GM19239 (cell line): ENCODE results near the gene POU2AF1.
"Not testable (repeated sequence)": the region's sequence is repeated elsewhere in the genome, so short reads cannot be mapped to it uniquely, and the experiment has no call there.

Source experiments
- DNase-seq: peaks from one replicate; pipeline ENCODE4 v3.0.0; 2011; ENCODE audit warnings: low spot score; ENCODE audit not compliant: insufficient read length
- FAIRE-seq: peaks from 2 replicates; lab custom pipeline; 2011; peaks lifted over from hg19 to GRCh38; lab: Jason Lieb, UNC

The POU2AF1 gene

DNA sequence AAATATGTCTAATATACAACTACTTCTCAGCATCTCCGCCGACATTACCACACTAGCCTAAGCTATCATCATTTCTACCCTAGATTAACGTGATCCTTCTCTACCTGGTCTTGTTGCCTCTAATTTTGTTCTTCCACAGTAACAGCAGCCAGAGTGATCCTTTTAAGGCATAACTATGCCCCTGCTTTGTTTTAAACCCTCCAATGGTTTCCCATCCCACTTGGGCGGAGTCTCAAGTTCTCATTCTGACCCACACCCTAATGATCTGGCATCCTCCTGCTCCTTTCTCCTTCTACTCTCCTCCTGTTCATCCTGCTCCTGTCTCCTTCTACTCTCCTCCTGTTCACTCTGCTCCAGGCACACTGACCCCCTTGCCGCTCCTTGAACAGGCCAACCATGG, 31.9 kb upstream of the POU2AF1 start:
- no peak for DNase-seq
- FAIRE-seq: peak; percentile 83

DNA sequence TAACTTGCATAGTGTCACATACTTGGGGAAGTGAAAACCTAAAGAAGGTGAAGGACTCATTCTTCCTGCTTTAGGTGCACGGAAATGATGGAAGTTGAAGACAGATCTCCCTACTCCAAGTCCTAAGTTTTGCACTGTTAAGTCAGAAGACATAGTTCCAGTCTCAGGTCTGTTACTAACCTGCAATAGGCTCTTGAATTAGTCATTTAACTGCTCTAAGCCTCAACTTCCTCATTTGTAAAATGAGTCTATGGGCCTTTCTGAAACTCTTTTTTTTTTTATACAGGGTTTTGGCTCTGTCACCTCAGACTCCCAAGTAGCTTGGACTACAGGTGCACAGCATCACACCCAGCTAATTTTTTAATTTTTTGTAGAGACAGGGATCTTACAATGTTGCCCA, 30.8 kb upstream of the POU2AF1 start:
- DNase-seq: no peak
- FAIRE-seq: no peak

- DNase-seq (no peak), FAIRE-seq (peak; percentile 99)
These were observed 30.0 kb upstream of the POU2AF1 start for GRCh38 chr11:111408789-111409727.

GRCh38 chr11:111407652-111408051, 28.6 kb upstream of the POU2AF1 start:
- peak; percentile 66 for FAIRE-seq

DNA sequence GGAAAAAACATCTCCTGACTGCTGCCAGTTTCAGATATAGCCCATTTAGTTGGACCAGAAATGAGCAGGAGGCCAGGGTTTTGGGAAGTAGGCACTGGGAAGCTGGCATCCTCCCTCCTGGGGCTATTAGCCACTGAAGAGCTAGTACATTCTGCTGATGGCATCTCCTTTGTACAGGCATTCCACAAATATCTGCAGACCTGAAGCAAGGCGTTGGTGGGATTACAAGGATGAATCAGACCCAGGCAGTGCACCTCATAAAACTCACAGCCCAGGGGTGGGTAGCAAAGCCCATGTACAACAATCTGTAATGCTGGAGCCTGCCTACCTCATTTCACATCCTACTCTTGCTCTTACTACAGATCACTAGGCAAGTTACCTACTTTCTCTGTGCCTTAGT, 27.5 kb upstream of the POU2AF1 start:
- FAIRE-seq: no peak
- DNase-seq: no peak

More at GRCh38 chr11:111407652-111408051, 28.6 kb upstream of the POU2AF1 start:
- no peak for DNase-seq

DNA sequence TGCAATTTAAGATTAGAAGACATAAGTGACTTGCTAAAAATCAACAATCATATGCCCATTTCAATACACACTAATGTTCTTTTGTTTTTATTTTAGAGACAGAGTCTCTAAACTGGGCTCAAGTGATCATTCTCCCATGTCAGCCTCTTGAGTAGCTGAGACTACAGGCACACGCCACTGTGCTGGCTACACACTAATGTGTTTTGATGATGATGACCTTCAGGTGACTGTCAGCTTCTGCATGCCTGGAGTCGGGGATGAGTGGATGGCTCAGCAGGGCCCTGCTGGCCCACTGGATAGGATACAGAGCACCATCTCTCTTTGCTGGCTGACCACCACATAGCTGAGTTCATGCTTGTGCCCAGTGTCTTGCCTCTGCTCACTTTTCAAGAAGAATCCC, 27.0 kb upstream of the POU2AF1 start:
- DNase-seq (no peak), FAIRE-seq (no peak)

- FAIRE-seq (no peak), DNase-seq (no peak)
These were observed 26.5 kb upstream of the POU2AF1 start for GRCh38 chr11:111405551-111405950.

DNA sequence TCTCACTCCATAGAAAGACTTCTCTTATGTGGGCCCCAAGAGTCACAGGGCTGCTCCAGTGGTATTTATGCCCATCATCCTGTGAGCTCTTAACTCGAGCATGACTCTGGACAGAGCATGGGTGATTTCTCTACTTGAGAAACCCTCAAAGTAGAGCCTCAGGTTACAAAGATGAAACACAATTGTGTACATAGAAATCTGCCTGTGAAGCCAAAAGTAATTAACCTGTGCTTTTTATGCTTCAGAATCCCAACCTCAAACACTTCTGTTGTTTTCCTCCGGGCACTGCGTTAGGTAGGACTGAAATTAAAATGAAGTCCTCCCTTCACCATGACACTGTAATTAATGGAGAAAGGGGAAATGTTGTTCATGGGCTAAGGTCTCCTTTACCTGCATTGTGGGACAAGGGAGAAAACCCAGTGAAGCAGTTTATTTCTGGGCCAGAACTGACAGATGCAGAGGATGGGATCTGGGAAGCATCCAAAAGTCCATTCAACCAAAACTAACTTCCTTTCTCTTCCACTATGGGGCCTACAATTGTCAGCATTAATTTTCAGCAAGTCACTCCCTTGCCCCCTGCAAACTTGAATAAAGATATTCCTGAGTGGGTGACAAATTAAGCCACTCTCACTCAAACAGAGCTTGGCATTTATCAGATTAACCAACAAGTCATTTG, 24.1 kb upstream of the POU2AF1 start:
- no peak for FAIRE-seq
- no peak for DNase-seq

- no peak for FAIRE-seq
These were observed 23.3 kb upstream of the POU2AF1 start for GRCh38 chr11:111402411-111402810.

GRCh38 chr11:111401957-111402356, 22.9 kb upstream of the POU2AF1 start:
- not testable (repeated sequence) for FAIRE-seq, DNase-seq

More at GRCh38 chr11:111402411-111402810, 23.3 kb upstream of the POU2AF1 start:
- no peak for DNase-seq

DNA sequence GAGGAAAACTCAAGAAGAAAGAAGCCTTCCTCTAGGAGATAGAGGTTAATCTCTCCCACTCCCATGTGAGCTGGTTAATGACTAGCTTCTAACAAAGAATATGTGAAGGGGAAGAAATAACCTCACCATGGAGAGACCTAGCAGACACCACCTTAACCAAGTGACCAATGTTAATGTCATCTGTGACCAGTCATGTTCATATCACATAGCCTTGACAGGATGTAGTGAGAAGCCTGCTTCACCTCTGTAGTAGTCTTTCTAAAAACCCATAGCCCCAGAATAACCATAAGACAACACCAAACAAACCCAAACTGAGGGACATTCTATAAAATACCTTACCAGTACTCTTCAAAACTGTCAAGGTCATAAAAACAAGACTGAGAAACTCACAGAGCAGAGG, 21.5 kb upstream of the POU2AF1 start:
- no peak for FAIRE-seq
- no peak for DNase-seq

GRCh38 chr11:111399187-111400031, 20.3 kb upstream of the POU2AF1 start:
- DNase-seq (no peak), FAIRE-seq (peak; percentile 95)

DNA sequence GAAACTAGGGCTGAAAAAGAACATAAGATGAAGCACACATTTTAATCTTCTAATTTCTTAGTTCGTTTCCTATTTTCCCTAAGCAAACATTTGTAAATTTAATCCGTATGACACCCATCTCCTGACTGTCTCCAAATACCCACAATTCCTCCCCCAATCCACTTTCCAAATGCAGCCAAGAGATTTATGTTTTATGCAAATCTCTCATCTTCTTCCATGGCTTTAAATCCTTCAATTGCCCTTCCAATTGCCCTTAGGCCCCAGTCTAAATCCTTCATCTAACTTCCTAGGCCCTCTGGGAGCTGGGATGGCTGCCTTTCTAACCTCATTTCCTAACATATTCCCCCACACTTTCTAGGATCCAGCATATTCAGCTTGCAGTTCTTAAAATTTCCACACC, 18.0 kb upstream of the POU2AF1 start:
- DNase-seq (no peak), FAIRE-seq (peak; percentile 11)

- no peak for FAIRE-seq
- no peak for DNase-seq
These were observed 16.7 kb upstream of the POU2AF1 start for GRCh38 chr11:111395749-111396148.

DNA sequence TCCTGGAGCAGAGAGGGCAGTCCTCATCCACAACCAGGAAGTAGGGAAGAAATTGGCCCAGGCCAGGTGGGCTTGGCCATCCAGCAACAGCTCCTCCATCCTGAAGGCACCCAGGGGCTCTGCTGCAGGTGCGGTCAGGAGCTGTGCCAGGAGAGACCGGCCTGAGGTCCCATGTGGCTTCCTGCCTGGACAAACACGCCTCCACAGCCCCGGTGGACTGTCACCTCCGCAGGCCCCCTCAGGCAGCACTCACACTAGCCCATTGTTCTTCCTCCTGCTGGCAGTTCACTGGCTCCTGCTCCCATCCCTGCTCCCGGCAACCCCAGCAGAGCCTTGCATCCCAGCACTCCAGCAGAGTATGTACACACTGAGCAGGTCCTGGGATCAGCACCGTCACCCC, 16.0 kb upstream of the POU2AF1 start:
- FAIRE-seq (no peak), DNase-seq (no peak)

- FAIRE-seq: peak; percentile 70
- DNase-seq: not testable (repeated sequence)
These were observed 15.1 kb upstream of the POU2AF1 start for GRCh38 chr11:111394147-111394546.

DNA sequence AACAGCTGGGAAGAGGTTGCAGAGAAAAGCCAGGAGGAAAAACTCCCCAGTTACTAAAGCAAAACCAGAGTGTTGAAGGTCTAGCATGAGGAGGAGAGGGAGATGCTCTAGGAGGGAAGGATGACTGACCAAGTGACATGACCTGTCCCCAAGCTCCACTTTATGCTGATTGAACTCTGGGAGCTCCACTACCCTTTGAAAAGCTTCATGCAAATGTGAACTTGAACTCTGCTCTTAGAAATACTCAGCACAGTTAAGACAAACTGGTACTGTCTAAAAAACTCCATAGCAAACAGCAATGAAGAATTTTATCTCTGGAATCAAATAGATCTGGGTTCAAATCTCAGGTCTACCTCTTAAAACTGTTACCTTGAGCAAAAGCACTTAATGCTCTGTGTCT, 14.5 kb upstream of the POU2AF1 start:
- FAIRE-seq (peak; percentile 86), DNase-seq (no peak)

DNA sequence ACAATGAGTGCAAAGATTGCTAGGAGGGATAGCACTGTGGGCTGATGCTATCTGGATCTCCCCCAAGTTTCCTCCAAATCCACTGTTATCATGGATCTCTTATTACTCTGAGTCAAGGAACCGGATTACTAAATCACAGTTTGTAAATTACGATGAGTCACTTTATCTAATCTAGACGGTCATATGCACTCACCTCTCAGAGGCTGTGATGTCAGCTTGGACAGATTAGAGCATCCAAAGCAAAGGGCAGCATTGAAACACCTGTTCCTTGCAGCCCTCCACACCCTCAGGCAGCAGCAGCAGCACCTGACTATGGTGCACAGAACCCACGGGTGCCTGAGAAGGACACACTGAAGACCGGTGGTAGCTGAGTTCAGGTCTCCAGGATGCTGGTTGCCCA, 14.0 kb upstream of the POU2AF1 start:
- FAIRE-seq (no peak), DNase-seq (no peak)

GRCh38 chr11:111392552-111392951, 13.5 kb upstream of the POU2AF1 start:
- DNase-seq (no peak), FAIRE-seq (no peak)

- peak; percentile 45 for FAIRE-seq
- no peak for DNase-seq
These were observed 12.5 kb upstream of the POU2AF1 start for GRCh38 chr11:111391328-111392124.
